NCI-H524 (cell line): ENCODE data around the gene FAM167B.
"Not testable (repeated sequence)": the region's sequence is repeated elsewhere in the genome, so short reads cannot be mapped to it uniquely, and the experiment has no call there.

Source experiments
- DNase-seq, 2 experiments: peaks; one replicate each; lab custom pipeline; 2025; lab: John Stamatoyannopoulos, UW

The FAM167B gene

GRCh38 chr1:32263236-32263593 is 16.2 kb downstream of the FAM167B start:
- not testable (repeated sequence) for DNase-seq

GRCh38 chr1:32263744-32264143 is 16.7 kb downstream of the FAM167B start:
- no peak for DNase-seq

GRCh38 chr1:32265846-32266245 is 18.8 kb downstream of the FAM167B start:
- DNase-seq, result no peak

GRCh38 chr1:32266921-32267591 is 20.0 kb downstream of the FAM167B start:
- no peak for DNase-seq

GRCh38 chr1:32269744-32270143 is 22.7 kb downstream of the FAM167B start:
- no peak for DNase-seq

DNA sequence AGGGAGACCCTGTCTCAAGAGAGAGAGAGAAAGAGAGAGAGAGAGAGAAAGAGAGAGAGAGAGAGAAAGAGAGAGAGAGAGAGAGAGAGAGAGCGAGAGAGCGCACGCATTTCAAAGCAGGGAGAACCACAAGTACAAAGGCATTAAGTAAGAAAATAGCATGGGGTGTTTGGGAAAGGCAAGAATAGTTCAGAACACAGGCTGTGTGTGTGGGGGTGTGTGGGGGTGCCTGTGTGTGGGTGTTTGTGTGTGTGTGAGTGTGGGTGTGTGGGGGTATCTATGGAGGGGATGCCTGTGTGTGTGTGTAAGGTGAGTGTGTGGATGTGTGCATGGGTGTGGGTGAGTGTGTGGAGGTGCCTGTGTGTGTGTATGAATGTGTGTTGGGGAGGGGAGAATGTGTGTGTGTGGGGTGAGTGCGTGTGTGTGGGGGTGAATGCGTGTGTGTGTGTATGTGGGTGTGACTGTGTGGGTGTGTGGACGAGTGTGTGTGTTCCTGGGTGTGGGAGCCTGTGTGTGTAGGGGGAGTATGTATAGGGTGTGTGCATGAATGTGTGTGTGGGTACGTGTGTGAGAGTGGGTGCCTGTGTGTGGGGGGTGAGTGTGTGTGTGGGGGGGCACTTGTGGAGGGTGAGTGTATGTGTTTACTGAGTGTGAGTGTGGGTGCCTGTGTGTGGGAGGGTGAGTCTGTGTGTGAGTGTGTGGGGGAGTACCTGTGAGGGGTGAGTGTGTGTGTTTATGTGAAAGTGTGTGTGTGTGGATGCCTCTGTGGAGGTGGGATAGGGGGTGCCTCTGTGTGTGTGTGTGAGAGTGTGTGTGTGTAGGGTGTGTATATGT is 25.8 kb downstream of the FAM167B start:
- DNase-seq, result no peak

DNA sequence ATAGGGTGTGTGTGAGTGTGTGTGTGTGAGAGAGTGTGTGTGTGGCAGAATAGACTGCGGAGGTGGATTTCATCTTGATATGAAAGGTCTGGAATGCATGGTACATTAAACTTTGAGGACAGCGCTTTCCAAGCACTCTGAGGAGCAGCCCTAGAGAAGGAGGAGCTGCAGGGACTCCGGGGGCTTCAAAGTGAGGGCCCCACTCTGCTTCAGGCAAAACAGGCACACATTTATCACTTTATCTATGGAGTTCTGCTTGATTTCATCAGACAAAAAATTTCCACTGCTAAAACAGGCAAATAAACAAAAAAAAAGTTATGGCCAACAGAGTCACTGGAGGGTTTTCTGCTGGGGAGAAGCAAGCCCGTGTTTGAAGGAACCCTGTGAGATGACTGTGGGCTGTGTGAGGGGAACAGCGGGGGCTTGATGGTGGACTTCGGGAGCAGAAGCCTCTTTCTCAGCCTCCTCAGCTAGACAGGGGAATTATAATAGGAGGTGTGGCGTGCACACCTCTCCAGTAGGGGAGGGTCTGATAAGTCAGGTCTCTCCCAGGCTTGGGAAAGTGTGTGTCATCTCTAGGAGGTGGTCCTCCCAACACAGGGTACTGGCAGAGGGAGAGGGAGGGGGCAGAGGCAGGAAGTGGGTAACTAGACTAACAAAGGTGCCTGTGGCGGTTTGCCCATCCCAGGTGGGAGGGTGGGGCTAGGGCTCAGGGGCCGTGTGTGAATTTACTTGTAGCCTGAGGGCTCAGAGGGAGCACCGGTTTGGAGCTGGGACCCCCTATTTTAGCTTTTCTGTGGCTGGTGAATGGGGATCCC is 26.6 kb downstream of the FAM167B start:
- no peak for DNase-seq

GRCh38 chr1:32274646-32275340 is 27.8 kb downstream of the FAM167B start:
- no peak for DNase-seq

DNA sequence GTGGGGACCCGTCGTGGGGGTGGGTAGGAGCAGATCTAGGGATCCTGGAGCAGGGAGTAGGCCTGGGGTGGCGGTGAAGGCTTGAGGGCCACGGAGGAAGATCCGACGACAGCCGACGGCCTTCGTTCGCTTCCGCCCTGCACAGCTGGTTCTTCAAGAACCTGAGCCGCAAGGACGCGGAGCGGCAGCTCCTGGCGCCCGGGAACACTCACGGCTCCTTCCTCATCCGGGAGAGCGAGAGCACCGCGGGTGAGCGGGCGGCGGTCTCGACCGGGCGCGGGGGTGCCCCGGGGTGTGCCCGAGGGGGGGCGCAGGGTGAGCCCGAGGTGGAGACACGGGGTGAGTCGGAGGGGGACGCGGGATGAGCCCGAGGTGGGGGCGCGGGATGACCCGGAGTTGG is 28.4 kb downstream of the FAM167B start:
- DNase-seq, result peak in 1 of 2 experiments; percentile 36

DNA sequence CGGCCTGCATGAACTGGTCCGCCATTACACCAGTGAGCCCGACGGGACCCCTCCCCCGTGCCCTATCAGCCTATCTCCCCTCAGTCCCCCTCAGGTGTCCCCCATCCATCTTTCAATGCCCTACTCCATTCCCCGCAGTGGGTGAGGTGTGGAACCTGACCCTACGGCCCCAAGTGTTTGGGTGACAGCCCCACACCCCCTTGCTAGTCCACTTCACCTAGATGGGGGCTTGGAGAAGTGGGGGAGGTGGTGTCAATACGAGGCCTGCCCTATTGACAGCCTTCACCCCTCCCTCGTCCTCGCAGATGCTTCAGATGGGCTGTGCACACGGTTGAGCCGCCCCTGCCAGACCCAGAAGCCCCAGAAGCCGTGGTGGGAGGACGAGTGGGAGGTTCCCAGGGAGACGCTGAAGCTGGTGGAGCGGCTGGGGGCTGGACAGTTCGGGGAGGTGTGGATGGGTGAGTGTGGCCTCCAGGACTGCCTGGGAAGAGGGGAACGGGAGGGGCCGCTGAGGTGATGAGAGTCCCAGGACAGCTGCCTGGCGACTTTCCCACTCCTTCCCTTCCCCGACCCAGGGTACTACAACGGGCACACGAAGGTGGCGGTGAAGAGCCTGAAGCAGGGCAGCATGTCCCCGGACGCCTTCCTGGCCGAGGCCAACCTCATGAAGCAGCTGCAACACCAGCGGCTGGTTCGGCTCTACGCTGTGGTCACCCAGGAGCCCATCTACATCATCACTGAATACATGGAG is 29.2 kb downstream of the FAM167B start:
- no peak for DNase-seq

GRCh38 chr1:32284777-32285176 is 37.8 kb downstream of the FAM167B start:
- DNase-seq, result not testable (repeated sequence)

- no peak for DNase-seq
Observed at GRCh38 chr1:32285658-32286057, 38.6 kb downstream of the FAM167B start.

DNA sequence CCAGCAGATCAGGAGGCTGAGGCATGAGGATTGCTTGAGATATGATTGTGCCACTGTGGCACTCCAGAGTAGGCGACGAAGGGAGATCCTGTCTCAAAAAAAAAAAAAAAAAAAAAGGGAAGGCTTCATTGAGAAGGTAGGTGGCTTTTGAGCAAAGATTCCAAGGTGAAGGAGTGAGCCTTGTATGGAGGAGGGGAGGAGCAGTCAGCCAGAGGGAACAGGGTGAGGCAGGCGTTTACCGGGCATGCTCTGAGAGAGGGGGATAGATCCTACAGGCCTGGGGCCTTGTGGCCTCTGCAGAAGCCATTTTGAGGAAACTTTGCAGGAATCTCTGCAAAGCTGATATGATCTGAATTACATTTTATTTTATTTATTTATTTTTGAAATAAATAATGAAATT is 39.7 kb downstream of the FAM167B start:
- DNase-seq, result no peak

DNA sequence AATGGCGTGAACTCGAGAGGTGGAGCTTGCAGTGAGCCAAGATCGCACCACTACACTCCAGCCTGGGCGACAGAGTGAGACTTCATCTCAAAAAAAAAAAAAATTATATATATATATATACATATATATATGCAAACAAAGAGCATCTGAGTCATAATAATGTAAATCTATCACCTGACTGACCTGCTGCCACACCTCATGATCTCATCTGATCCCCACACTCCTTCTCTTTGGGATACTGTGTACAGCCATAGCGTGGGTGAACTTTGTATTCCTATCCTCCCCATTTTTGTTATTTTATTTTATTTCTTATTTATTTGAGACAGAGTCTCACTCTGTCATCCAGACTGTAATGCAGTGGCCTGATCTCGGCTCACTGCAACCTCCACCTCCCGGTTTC is 42.2 kb downstream of the FAM167B start:
- DNase-seq, result no peak

- DNase-seq, result no peak
Observed at GRCh38 chr1:32291145-32291707, 44.2 kb downstream of the FAM167B start.

GRCh38 chr1:32291708-32292538 is 44.9 kb downstream of the FAM167B start, which contains the start of gene HDAC1:
Gene HDAC1, plus strand, starts transcription at chr1:32292083. Its CDS starts 87 bp downstream, at chr1:32292170.
- peak; percentile 85 to 95 for DNase-seq

DNA sequence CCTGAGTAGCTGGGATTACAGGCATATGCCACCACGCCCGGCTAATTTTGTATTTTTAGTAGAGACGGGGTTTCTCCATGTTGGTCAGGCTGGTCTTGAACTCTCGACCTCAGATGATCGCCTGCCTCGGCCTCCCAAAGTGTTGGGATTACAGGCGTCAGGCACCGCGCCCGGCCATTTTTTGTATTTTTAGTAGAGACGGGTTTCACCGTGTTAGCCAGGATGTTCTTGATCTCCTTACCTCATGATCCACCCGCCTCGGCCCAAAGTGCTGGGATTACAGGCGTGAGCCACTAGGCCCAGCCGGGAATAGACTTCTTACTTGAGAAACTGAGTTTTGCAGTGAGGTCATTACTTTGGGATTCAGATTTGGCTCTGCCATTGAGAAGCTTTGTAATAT is 51.2 kb downstream of the FAM167B start:
- DNase-seq, result not testable (repeated sequence)
